Activated naive CD8-positive, alpha-beta T cell treated with anti-CD3 and anti-CD28 coated beads for 36 hours (primary cell): Measurements from ENCODE around the gene NAA50. TPM values are rescaled to one million over a fixed set of nuclear protein-coding genes. Genes with fewer than 3 reads are reported as not detected.

Experiments
- DNase-seq: peaks from one replicate; pipeline ENCODE4 v3.0.0; 2021
- H3K27ac Mint-ChIP-seq: one replicate; pipeline ENCODE4 v1.8.0; 2022; ENCODE audit warnings: mild to moderate bottlenecking, moderate library complexity, mixed read lengths
- H3K27me3 Mint-ChIP-seq: one replicate; pipeline ENCODE4 v1.8.0; 2022; ENCODE audit warnings: mild to moderate bottlenecking, mixed read lengths
- H3K36me3 Mint-ChIP-seq: one replicate; pipeline ENCODE4 v1.8.0; 2021; ENCODE audit warnings: mild to moderate bottlenecking, mixed read lengths
- H3K4me1 Mint-ChIP-seq: one replicate; pipeline ENCODE4 v1.8.0; 2021; ENCODE audit warnings: mixed read lengths
- H3K4me3 Mint-ChIP-seq: one replicate; pipeline ENCODE4 v1.8.0; 2022; ENCODE audit warnings: mild to moderate bottlenecking, moderate library complexity, mixed read lengths
- H3K9me3 Mint-ChIP-seq: one replicate; pipeline ENCODE4 v1.8.0; 2022; ENCODE audit warnings: mixed read lengths
- total RNA-seq, 2 experiments: library from RNA; stranded (reverse); gene quantifications; one replicate each; pipeline ENCODE4 v1.2.3, GENCODE V29; 2021

Gene NAA50
- total RNA-seq, 2 experiments from 2014 or later: 199 to 200 TPM

DNA sequence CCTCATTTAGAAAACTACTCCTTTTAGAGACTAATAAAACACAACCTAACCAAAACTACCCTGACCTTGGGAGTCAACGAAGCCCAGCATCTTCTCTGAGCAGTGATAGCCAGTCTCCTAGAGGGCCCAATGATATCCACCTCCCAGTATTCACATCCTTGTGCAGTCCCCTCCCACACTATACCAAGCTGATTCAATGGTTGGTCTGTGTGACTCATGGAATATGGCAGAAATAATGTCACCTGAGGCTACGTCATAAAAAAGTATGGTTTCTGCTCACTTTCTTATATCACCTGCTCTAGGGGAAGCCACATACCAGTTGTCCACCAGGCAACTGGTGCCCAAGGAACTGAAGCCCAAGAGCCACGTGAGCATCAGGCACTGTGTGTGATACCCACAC lies 28.2 kb downstream of the NAA50 start:
- no peak overlapping the region for H3K4me3 Mint-ChIP-seq
- no peaks in the 10 kb centered on the region for H3K27me3 Mint-ChIP-seq
- H3K36me3 Mint-ChIP-seq: peaks cover 31% of the 10 kb centered on the region
- H3K4me1 Mint-ChIP-seq: peaks cover 13% of the 10 kb centered on the region
- DNase-seq: no peak
- no peaks in the 10 kb centered on the region for H3K9me3 Mint-ChIP-seq
- peak overlapping the region; percentile 80 for H3K27ac Mint-ChIP-seq

DNA sequence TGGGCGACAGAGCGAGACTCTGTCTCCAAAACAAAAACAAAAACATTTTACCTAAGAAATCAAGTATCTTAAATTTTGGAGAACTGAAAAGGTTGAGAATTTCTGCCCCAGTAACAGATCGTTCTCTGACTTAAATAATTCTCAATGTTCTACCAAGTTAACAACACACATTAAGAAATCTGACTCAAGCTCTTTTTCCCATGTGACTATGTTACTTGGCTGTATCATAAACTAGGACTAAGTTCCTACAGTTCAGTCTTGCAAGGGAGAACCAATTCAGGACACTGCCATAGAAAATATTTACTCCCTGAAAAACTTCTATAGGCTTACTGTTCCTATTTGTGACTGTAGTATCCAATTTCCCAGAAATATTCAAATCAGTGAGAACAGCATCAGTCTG lies 28.7 kb downstream of the NAA50 start:
- Mint-ChIP-seq H3K9me3 (no peaks in the 10 kb centered on the region), H3K36me3 (peaks cover 31% of the 10 kb centered on the region), H3K4me1 (peaks cover 16% of the 10 kb centered on the region), H3K27ac (peak overlapping the region; percentile 80), H3K27me3 (peaks cover under 1% of the 10 kb centered on the region), H3K4me3 (no peak overlapping the region)
- no peak for DNase-seq

DNA sequence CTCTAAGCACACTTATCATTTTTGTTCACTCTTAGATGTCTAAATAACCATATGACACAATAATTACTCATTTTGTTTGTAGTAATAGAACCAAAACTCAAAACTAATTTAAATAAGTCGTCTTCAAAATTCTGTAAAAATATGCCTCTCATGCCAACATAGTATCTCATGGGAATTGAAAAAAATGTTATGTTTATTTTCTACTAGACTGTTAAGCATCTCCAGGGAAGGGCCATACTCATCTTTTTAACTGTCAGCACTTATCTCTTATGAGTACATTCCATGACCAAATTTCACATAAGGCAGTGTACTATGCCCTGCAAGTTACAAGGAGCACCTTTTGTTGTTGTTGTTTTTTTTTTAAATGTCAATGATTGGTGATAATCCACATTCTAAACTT lies 31.3 kb downstream of the NAA50 start:
- Mint-ChIP-seq H3K27ac (no peak overlapping the region), H3K36me3 (peaks cover 20% of the 10 kb centered on the region), H3K9me3 (no peaks in the 10 kb centered on the region), H3K4me1 (peaks cover 18% of the 10 kb centered on the region), H3K4me3 (no peak overlapping the region), H3K27me3 (peaks cover 8% of the 10 kb centered on the region)
- DNase-seq: no peak

DNA sequence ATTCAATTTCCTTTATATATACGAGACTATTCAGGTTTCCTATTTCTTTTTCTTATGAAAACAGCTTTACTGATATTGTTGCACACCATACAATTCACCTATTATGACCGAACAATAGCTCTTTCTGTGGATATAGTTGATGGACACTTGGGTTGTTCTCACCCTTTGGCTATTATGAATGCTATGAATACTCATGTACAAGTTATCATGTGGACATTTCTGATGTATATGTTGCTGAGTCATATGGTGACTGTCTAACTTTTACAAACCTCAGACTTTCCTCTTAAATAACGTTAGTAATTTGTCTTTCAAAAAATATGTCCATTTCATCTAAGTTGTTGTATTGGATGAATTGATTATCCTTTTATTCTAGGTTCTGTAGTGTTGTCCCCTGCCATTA lies 33.9 kb downstream of the NAA50 start:
- no peak for DNase-seq
- H3K4me3 Mint-ChIP-seq: no peak overlapping the region
- peaks cover 5% of the 10 kb centered on the region for H3K36me3 Mint-ChIP-seq
- H3K9me3 Mint-ChIP-seq: no peaks in the 10 kb centered on the region
- H3K27me3 Mint-ChIP-seq: peaks cover 23% of the 10 kb centered on the region
- peak overlapping the region; percentile 10 for H3K27ac Mint-ChIP-seq
- H3K4me1 Mint-ChIP-seq: peaks cover 5% of the 10 kb centered on the region

DNA sequence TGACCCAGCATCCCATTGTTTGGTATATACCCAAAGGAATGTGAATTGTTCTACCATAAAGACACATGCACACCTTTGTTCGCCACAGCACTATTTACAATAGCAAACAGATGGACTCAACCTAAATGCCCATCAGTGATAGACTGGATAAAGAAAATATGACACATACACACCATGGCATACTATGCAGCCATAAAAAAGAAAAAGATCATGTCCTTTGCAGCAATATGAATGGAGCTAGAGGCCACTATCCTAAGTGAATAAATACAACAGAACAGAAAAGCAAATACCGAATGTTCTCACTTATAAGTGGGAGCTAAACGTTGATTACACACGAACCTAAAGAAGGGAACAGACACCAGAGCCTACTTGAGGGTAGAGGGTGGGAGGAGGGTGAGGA lies 38.2 kb downstream of the NAA50 start:
- Mint-ChIP-seq H3K27me3 (peaks cover 27% of the 10 kb centered on the region), H3K4me3 (no peak overlapping the region), H3K4me1 (peaks cover 5% of the 10 kb centered on the region), H3K27ac (no peak overlapping the region), H3K36me3 (no peaks in the 10 kb centered on the region), H3K9me3 (no peaks in the 10 kb centered on the region)
- no peak for DNase-seq

DNA sequence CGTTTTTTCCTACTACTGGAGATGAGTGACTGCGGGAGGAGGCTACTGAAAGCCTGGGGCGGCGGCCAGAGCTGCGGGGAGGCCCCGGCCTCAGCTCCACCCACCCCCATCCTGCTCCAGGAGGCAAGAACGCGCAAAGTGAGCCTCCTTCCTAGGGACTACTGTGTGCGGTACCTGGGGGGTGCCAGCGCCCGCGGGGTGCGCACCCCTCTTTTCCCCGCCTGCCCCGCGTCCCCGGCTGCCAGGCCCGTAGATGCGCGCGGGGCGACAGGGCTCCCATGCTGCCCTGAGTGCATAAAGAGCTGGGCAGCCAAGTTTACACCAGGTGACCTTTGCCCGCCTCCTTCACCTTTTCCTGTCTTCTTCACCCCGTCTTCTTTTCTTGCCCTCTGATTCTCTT lies 47.1 kb downstream of the NAA50 start:
- Mint-ChIP-seq H3K4me1 (peaks cover 21% of the 10 kb centered on the region), H3K36me3 (no peaks in the 10 kb centered on the region), H3K9me3 (no peaks in the 10 kb centered on the region), H3K27ac (peak overlapping the region; percentile 69), H3K4me3 (peak overlapping the region; percentile 75), H3K27me3 (no peaks in the 10 kb centered on the region)
- peak; percentile 17 for DNase-seq

DNA sequence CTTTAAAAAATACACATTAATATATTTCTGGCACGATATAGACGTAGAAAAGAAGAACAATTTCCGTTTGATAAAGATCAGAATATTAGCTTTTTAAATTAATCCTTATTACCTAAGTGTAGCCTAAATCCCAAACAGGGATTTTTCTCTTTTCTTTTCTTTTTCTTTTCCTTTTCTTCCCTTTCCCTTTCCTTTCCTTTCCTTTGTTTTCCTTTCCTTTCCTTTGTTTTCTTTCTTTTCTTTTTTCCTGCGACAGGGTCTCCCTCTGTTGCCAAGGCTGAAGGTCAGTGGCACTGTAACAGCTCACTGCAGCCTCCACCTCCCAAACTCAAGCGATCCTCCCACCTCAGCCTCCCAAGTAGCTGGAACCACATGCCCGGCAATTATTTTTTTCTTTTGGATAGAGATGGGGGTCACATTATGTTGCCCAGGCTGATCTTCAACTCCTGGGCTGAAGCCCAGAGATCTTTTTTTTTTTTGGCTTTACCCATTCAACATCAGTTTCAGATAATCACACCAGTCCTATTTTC lies 47.8 kb downstream of the NAA50 start:
- Mint-ChIP-seq H3K9me3 (no peaks in the 10 kb centered on the region), H3K4me1 (peaks cover 27% of the 10 kb centered on the region), H3K27ac (peak overlapping the region; percentile 66), H3K27me3 (no peaks in the 10 kb centered on the region), H3K4me3 (no peak overlapping the region), H3K36me3 (peaks cover 2% of the 10 kb centered on the region)
- no peak for DNase-seq

DNA sequence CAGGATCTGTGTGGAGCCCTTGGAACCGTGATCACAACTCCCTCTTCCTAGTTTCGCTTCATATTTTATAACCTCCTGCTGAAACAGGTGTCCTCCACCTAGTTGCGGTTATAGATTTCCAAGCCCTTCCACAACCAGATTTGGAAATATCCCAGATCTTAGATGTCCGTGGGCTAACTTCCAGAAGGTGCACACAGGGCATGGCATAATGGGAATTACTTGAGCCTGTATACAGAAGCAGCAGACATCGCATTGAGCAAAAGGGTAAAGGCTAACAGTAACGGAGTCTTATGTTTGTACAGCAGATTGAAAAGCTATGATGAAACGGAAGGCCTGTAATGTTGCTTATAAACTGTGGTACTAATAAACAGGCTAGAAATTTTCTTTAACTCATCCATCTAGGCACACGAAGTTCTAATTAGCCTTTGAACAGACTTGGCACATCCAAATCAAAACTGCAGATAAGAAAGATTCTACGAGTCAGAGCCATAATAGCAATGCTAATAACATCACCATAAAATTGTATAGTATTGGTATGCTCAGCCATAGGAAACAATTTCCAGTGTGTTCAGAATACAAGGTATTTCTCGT lies 48.5 kb downstream of the NAA50 start:
- no peaks in the 10 kb centered on the region for H3K27me3 Mint-ChIP-seq
- H3K36me3 Mint-ChIP-seq: peaks cover 2% of the 10 kb centered on the region
- no peak for DNase-seq
- H3K4me1 Mint-ChIP-seq: peaks cover 29% of the 10 kb centered on the region
- H3K9me3 Mint-ChIP-seq: no peaks in the 10 kb centered on the region
- H3K4me3 Mint-ChIP-seq: no peak overlapping the region
- no peak overlapping the region for H3K27ac Mint-ChIP-seq

DNA sequence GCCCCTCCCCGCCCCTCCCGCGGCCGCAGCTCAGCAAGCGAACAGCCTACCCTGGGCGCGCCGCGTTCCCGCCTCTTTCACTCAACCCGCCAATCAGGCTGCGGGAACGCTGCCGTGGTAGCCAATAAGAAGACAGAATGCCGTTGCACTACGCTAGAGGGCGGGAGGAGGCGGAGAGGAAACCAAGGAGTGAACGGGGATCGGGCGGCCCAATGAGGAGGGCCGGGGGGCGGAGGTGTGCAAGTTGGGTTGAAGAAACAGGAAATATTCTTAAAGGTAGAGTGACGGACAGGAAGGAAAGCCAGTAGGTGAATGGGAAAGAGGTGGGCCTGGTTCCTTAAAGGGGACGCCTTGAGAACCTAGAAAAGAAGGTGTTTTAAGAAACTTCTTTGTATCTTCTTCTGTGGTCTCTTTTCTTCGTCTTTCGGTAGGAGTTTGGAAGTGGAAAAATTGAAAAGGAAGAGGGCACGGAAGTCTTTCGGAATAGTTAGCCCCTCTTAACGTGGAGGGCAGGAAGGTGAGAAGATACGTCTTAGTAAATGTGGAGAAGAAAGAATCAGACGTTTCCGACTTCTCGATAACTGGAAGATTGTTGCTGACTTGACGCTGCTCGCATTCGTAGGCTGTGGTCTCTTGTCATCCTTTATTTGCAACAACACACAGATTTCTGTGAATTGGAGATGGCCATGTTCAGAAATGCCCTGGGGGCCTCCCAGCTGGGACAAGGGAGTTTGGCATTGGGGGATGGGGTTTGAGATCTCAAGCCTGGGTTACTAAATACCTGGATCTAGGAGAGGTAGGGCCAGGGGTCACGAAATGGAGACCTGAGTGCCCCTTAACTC lies 49.2 kb downstream of the NAA50 start:
- Mint-ChIP-seq H3K36me3 (peaks cover 2% of the 10 kb centered on the region), H3K9me3 (no peaks in the 10 kb centered on the region), H3K27me3 (no peaks in the 10 kb centered on the region), H3K4me1 (peaks cover 29% of the 10 kb centered on the region), H3K27ac (no peak overlapping the region), H3K4me3 (no peak overlapping the region)
- peak; percentile 99 for DNase-seq

DNA sequence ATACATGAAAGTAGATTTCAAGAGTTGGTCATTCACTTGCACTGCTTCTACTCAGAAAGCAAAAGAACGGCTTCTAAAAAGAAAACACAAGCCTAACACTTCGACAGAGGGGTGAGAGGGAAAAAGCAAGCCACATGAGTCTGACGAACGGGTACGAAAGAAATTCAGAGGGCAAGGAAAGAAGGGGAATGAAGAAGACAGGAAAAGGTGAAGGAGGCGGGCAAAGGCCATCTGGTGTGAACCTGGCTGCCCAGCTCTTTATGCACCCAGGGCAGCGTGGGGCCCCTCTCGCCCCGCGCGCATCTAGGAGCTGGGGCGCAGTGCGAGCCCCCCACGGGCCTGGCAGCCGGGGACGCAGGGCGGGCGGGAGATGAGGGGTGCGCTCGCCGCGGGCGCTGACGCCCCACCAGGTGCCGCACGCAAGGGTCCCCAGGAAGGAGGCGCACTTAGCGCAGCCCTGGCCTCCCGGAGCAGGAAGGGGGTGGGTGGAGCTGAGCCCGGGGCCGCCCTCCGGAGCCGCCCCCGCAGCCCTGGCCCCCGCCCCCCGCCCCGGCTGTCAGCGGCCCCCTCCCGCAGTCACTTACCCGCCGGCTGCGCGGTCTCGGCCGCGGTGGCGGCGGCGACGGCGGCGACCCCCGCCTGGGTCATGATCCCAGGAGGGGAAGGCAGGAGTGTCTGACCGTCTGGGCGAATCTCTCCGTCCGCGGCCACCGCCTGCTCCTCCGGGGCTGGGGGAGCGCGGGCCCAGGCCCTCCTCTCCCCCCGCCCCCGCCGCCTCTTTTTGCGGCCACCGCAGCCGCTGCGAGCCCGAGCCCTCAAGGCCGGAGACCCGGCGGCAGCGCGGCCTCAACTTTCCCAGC lies 50.0 kb downstream of the NAA50 start, which contains the start of gene USF3:
USF3 (minus strand) TSS at position 857 of the 860 bp plus-strand sequence. CDS start 21,764 bp downstream, outside the sequence.
- peak within 1 kb of the TSS; percentile 99 for H3K27ac Mint-ChIP-seq
- DNase-seq: peak; percentile 89

DNA sequence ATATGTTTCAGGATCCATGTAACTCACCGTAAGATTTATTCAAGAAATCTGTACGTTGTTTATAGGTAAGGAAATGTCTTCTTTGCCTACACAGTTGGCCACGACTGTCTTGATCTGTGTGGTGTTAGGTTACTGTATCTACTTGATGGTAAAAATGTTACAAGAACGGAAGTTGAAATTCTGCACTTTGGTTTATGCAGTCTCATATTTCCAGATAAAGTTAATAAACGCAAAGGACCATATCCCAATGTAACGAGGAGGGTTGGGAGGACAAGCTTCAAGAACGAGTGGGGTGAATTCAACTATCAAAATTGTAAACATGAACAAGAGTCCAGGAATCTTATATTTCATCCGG lies 50.6 kb downstream of the NAA50 start:
- H3K4me3 Mint-ChIP-seq: peak overlapping the region; percentile 100
- peak overlapping the region; percentile 99 for H3K27ac Mint-ChIP-seq
- peaks cover 2% of the 10 kb centered on the region for H3K36me3 Mint-ChIP-seq
- H3K27me3 Mint-ChIP-seq: no peaks in the 10 kb centered on the region
- no peak for DNase-seq
- no peaks in the 10 kb centered on the region for H3K9me3 Mint-ChIP-seq
- H3K4me1 Mint-ChIP-seq: peaks cover 32% of the 10 kb centered on the region

More for the DNA sequence above, 50.0 kb downstream of the NAA50 start, which contains the start of gene USF3:
- H3K4me1 Mint-ChIP-seq: peaks cover 32% of the 10 kb centered on the region
- H3K9me3 Mint-ChIP-seq: no peaks in the 10 kb centered on the region
- peaks cover 2% of the 10 kb centered on the region for H3K36me3 Mint-ChIP-seq
- H3K4me3 Mint-ChIP-seq: peak within 1 kb of the TSS; percentile 100
- no peaks in the 10 kb centered on the region for H3K27me3 Mint-ChIP-seq

DNA sequence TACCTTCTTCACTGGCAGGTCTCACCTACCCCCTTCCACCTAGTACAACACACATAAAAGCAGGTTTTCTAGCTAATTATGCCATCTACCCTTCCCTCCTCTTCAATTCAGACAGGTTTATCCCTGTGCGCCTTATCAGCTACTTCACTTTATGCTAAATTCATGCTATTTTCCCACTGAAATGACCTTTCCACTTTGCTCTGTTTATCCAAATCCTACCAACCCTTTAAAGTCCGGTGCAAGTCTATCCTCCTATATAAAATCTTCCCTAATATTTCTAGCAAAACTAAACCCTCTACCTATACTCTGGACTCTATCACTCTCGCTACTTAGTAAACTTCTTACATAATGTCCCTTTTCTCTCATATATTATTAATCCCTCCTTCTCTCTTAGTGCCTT lies 55.6 kb downstream of the NAA50 start:
- H3K4me1 Mint-ChIP-seq: peaks cover 24% of the 10 kb centered on the region
- H3K9me3 Mint-ChIP-seq: no peaks in the 10 kb centered on the region
- H3K4me3 Mint-ChIP-seq: no peak overlapping the region
- H3K27me3 Mint-ChIP-seq: no peaks in the 10 kb centered on the region
- peaks cover 12% of the 10 kb centered on the region for H3K36me3 Mint-ChIP-seq
- DNase-seq: no peak
- H3K27ac Mint-ChIP-seq: no peak overlapping the region

DNA sequence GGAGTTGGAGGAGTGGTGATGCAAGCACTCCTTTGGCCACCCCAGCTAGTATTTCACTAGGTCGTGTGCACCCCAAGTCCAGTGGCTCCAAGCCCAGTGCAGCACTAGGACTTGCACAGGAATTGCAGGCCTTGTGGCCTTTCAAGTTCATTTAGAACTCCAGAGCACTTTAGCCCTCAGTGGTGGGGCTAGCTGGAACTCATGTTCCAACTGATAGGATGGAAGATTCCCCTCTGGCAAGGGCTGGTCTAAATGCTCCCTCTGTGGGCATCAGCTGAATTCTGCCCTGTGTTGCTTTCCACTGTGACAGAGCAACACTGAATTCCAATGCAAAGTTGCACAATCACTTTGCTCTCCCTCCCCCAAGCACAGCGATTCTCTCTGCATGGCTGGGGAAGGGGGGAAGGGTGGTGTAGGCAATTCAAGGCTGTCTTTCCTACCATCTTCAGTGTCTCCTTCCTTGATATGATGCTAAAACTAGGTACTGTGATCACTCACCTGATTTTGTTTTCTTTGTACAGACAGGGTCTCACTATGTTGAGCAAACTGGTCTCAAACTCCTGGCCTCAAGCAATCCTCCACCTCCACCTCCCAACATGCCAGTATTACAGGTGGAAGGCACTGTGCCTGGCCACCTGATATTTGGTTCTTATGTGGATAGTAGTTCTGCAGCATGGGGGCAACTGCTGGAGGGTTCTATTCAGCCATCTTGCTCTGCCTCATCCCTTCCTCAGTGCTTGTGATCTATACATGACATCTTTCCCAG lies 59.9 kb downstream of the NAA50 start:
- Mint-ChIP-seq H3K36me3 (peaks cover 27% of the 10 kb centered on the region), H3K4me1 (no peaks in the 10 kb centered on the region), H3K27ac (no peak overlapping the region), H3K4me3 (no peak overlapping the region), H3K27me3 (no peaks in the 10 kb centered on the region), H3K9me3 (peaks cover 12% of the 10 kb centered on the region)
- no peak for DNase-seq

DNA sequence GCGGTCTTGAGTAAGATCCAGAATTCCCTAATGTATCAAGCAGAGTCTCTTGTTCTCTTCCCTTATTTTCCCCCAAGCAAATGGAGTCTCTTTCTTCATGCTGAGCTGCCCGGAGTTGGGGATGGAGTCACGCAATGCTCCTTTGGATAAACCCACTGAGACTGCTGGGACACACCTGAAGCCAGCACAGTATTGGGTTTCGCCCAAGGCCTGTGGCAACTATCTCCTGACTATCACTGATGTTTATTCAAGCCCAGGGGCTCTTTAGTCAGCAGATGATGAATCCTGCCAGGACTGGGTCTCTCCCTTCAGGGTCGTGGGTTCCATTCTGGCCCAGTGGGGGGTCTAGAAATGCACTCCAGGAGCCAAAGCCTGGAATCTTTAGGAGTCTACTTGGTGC lies 60.9 kb downstream of the NAA50 start:
- no peaks in the 10 kb centered on the region for H3K27me3 Mint-ChIP-seq
- H3K9me3 Mint-ChIP-seq: peaks cover 12% of the 10 kb centered on the region
- no peak overlapping the region for H3K4me3 Mint-ChIP-seq
- H3K4me1 Mint-ChIP-seq: no peaks in the 10 kb centered on the region
- no peak for DNase-seq
- no peak overlapping the region for H3K27ac Mint-ChIP-seq
- peaks cover 27% of the 10 kb centered on the region for H3K36me3 Mint-ChIP-seq
